GM12878 (cell line): ENCODE data around the gene ACTMAP. TPM values are rescaled to one million over a fixed set of nuclear protein-coding genes. Genes with fewer than 3 reads are reported as not detected.

Experiments
- ATAC-seq: fragments of 200-7000 bp; cut with Tn5 transposase; 3 replicates; pipeline ENCODE4 v1.9.1; 2020; ENCODE audit warnings: mild to moderate bottlenecking, moderate library complexity
- BruUV-seq: library from RNA; stranded (reverse); fragments of 400-500 nt; replicated peaks from 2 replicates; lab custom pipeline; 2021; lab: Mats Ljungman, UMichigan
- CTCF ChIA-PET: fragments of 300-600 bp; sonication (Branson Sonifier 250); formaldehyde crosslinking; extraction: SDS; loops from one replicate; lab custom pipeline; 2021; ENCODE audit warnings: inconsistent platforms; lab: Yijun Ruan, JAX
- POLR2A ChIA-PET: fragments of 350-600 bp; formaldehyde crosslinking; extraction: SDS; loops from one replicate; lab custom pipeline; 2021; ENCODE audit warnings: inconsistent platforms; lab: Charles Lee
- RAD21 ChIA-PET: fragments of 300-600 bp; sonication (Branson Sonifier 250); formaldehyde crosslinking; loops from one replicate; lab custom pipeline; 2023; ENCODE audit warnings: antibody characterized with exemption; ENCODE audit not compliant: unreplicated experiment; lab: Charles Lee
- SMC1A ChIA-PET: fragments of 300-600 bp; sonication (Branson Sonifier 250); formaldehyde crosslinking; loops from one replicate; lab custom pipeline; 2023; ENCODE audit not compliant: unreplicated experiment, uncharacterized antibody; lab: Charles Lee
- DNase-seq: peaks from one replicate; pipeline ENCODE4 v3.0.0-alpha.2; 2011; ENCODE audit warnings: low read depth, low spot score
- FAIRE-seq: peaks from 3 replicates; lab custom pipeline; 2011; peaks lifted over from hg19 to GRCh38; lab: Jason Lieb, UNC
- H2AFZ ChIP-seq: 2 replicates; pipeline ENCODE4 v1.6.0; 2011; ENCODE audit warnings: low read depth, low read length, control low read depth; ENCODE audit not compliant: control insufficient read depth
- H3K27ac ChIP-seq: 2 replicates; pipeline ENCODE4 v1.5.1; 2011; ENCODE audit warnings: control low read depth; ENCODE audit not compliant: control insufficient read depth, insufficient read depth
- H3K27me3 ChIP-seq, 2 experiments: replicated peaks in 1 of 2; 2 replicates each; pipeline versions ENCODE4 v1.6.0 to v1.6.1; 2011; ENCODE audit warnings: low read length in 1 of 2; ENCODE audit not compliant: control insufficient read depth in 2 of 2, insufficient read depth in 2 of 2
- H3K36me3 ChIP-seq, 2 experiments: 2 replicates each; pipeline ENCODE4 v1.5.1; 2011; ENCODE audit warnings: low read length in 1 of 2; ENCODE audit not compliant: control insufficient read depth in 2 of 2, insufficient read depth in 2 of 2
- H3K4me1 ChIP-seq: 2 replicates; pipeline ENCODE4 v1.6.1; 2011; ENCODE audit warnings: mild to moderate bottlenecking, low read length, moderate library complexity, mixed read lengths; ENCODE audit not compliant: control insufficient read depth, insufficient read depth
- H3K4me2 ChIP-seq: 2 replicates; pipeline ENCODE4 v1.6.0; 2011; ENCODE audit warnings: control low read depth; ENCODE audit not compliant: control insufficient read depth, insufficient read depth
- H3K4me3 ChIP-seq: fragments of 200-600 bp; sonication (generic); 2 replicates; pipeline ENCODE4 v1.5.1; 2016
- H3K79me2 ChIP-seq: 2 replicates; pipeline ENCODE4 v1.6.0; 2011; ENCODE audit warnings: low read length; ENCODE audit not compliant: control insufficient read depth, insufficient read depth
- H3K9ac ChIP-seq: 2 replicates; pipeline ENCODE4 v1.8.0; 2011; ENCODE audit warnings: low read length, control low read depth, mixed read lengths; ENCODE audit not compliant: control insufficient read depth, insufficient read depth
- H3K9me3 ChIP-seq: replicated peaks from 3 replicates; pipeline ENCODE4 v1.5.1; 2011; ENCODE audit warnings: mild to moderate bottlenecking, low read length; ENCODE audit not compliant: control insufficient read depth, insufficient read depth
- H4K20me1 ChIP-seq: 2 replicates; pipeline ENCODE4 v1.6.0; 2011; ENCODE audit not compliant: control insufficient read depth, insufficient read depth
- BCL11A ChIP-seq: IDR thresholded peaks from 2 replicates; pipeline ENCODE4 v1.6.1; 2011; ENCODE audit warnings: low read depth, low read length
- CREB1 ChIP-seq: IDR thresholded peaks from 2 replicates; pipeline ENCODE4 v1.6.1; 2012; ENCODE audit warnings: low read depth, mild to moderate bottlenecking, inconsistent platforms
- DPF2 ChIP-seq: fragments of 450-650 bp; IDR thresholded peaks from 2 replicates; pipeline ENCODE4 v1.6.1; 2017; ENCODE audit warnings: mild to moderate bottlenecking
- GATAD2B ChIP-seq: fragments of 450-650 bp; conservative IDR thresholded peaks from 2 replicates; pipeline ENCODE4 v1.6.1; 2017; ENCODE audit warnings: low read depth, mild to moderate bottlenecking, moderate library complexity
- HDAC2 ChIP-seq: fragments of 200-600 bp; sonication (generic); IDR thresholded peaks from 2 replicates; pipeline ENCODE4 v1.6.1; 2017
- IKZF2 ChIP-seq, 2 experiments: fragments of 450-650 bp; IDR thresholded peaks; 2 replicates each; pipeline ENCODE4 v1.6.1; 2017; ENCODE audit warnings: mild to moderate bottlenecking in 2 of 2, moderate library complexity in 2 of 2
- NRF1 ChIP-seq: conservative IDR thresholded peaks from 2 replicates; pipeline ENCODE4 v1.6.1; 2011; ENCODE audit warnings: mild to moderate bottlenecking, low read depth, low read length, improper control_type of control experiment
- PAX5 ChIP-seq: IDR thresholded peaks from 2 replicates; pipeline ENCODE4 v1.6.1; 2011; ENCODE audit warnings: low read depth, low read length, borderline replicate concordance
- POLR2AphosphoS5 ChIP-seq: IDR thresholded peaks from 2 replicates; pipeline ENCODE4 v1.6.1; 2011; ENCODE audit warnings: mild to moderate bottlenecking, low read length, inconsistent platforms
- SPI1 ChIP-seq: IDR thresholded peaks from 2 replicates; pipeline ENCODE4 v1.6.1; 2011; ENCODE audit warnings: low read depth, mild to moderate bottlenecking, low read length, moderate library complexity, borderline replicate concordance; ENCODE audit not compliant: insufficient read depth
- ZBED1 ChIP-seq: IDR thresholded peaks from 2 replicates; pipeline ENCODE4 v1.6.1; 2016; ENCODE audit warnings: borderline replicate concordance
- ZNF384 ChIP-seq: IDR thresholded peaks from 2 replicates; pipeline ENCODE4 v1.6.1; 2012; ENCODE audit warnings: low read depth, mild to moderate bottlenecking, low read length, improper control_type of control experiment, borderline replicate concordance
- ZNF622 ChIP-seq: fragments of 450-650 bp; IDR thresholded peaks from 2 replicates; pipeline ENCODE4 v1.6.1; 2017; ENCODE audit warnings: mild to moderate bottlenecking, inconsistent platforms
- WGBS: methylation state at CpG from one replicate; pipeline ENCODE4 v1.1.6; 2016; ENCODE audit warnings: low lambda C conversion rate; ENCODE audit not compliant: insufficient replicate concordance, insufficient coverage; ENCODE audit errors: missing lambda C conversion rate; 5-methylcytosine and 5-hydroxymethylcytosine counted together
- in situ Hi-C: fragments of 300-500 bp; cut with MboI; formaldehyde crosslinking; loops from 9 replicates; pipeline ENCODE4 v1.14.3; 2018; ENCODE audit warnings: mixed read lengths
- intact Hi-C: fragments of 100-400 bp; cut with micrococcal nuclease; formaldehyde crosslinking; loops from one replicate; pipeline ENCODE4 v1.14.2; 2022; ENCODE audit not compliant: unreplicated experiment
- polyA plus RNA-seq, 11 experiments: library from polyadenylated mRNA; depleted of rRNA in 4 of 11; unstranded in 6 of 11; stranded (reverse) in 5 of 11; fragments of >200 nt; fragmentation: Nextera tagmentation in 4 of 11; fragmentation: Illumina TruSeq in 1 of 11; extraction: Ambion mirVana in 4 of 11; extraction: Trizol in 1 of 11; gene quantifications; 1 replicate in 1 of 11; 2 replicates in 10 of 11; pipeline versions ENCODE4 v1.2.1 to v1.2.3, GENCODE V29; 2011 to 2016; ENCODE audit warnings: inconsistent platforms in 2 of 11, missing spikeins in 2 of 11, low read depth in 1 of 11
- total RNA-seq, 4 experiments: library from RNA; depleted of rRNA in 3 of 4; stranded (reverse); fragments of >200 nt in 3 of 4; fragmentation: Illumina TruSeq in 1 of 4; extraction: Trizol in 1 of 4; gene quantifications; 2 replicates each; pipeline versions ENCODE4 v1.2.1 to v1.2.3, GENCODE V29; 2013 to 2021
- TF ChIP-seq, protein P1 (sequence below): IDR thresholded peaks from 2 replicates; pipeline ENCODE4 v1.6.1; 2012; ENCODE audit warnings: low read depth, low read length, improper control_type of control experiment
- TF ChIP-seq, protein P2 (sequence below): fragments of 150-350 bp; IDR thresholded peaks from 2 replicates; pipeline ENCODE4 v1.6.1; 2014; ENCODE audit warnings: mild to moderate bottlenecking, low read depth, low read length

The ACTMAP gene
- total and polyA plus RNA-seq, 10 of the 15 experiments (the other 5 are each of a cell fraction or from before 2014, with no cell fraction given) = 3.0 to 26.2 (median 11.1) TPM

DNA sequence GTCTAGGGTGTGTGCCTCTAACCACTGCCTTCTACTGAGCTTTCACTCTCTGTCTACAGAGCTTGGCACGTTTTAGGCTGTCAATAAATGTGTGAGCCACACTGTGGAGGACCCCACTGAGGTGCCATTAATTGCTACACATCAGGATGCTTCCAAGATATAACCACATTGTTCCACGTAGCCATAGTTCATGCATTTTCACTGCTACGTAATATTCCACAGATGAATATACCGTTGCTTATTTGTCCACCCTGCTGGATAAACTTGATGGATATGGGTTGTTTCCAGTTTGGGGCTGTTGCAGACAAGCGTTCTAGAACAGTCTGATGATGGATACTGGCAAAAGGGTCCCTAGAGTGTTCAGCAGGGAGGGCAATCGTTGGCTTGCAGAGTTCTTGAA, 48.5 kb downstream of the ACTMAP start (continued):
- TF ChIP-seq SPI1 = no peak

DNA sequence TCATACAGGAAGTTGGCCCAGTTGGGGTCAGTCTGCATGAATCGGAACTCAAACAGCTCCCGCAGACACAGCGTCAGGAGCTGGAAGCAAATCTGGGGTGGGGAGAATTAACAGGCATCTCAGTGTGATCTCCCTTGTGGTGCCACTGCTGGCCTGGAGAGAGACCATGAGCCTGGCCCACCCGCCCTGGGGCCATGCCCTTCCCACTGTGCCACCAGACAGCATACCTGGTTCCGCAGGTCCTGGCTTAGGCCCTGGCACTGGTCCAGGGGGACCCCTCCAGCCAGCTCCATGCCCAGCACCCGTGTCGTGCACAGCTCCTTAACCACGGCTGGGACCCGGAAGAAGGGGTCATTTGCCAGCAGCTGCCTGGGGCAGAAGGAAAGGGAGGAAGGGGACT, 50.2 kb downstream of the ACTMAP start:
- Histone ChIP-seq H3K79me2 (no peaks in the 10 kb centered on the region), H3K4me3 (no peak overlapping the region), H3K4me1 (no peaks in the 10 kb centered on the region), H3K36me3 (peaks cover 3 to 5% of the 10 kb centered on the region in 2 experiments), H3K9me3 (no peaks in the 10 kb centered on the region), H4K20me1 (no peaks in the 10 kb centered on the region), H3K9ac (no peak overlapping the region), H3K4me2 (no peak overlapping the region), H2AFZ (no peak overlapping the region), H3K27me3 (no peaks in the 10 kb centered on the region), H3K27ac (no peak overlapping the region)
- FAIRE-seq = no peak
- no peak for DNase-seq
- ATAC-seq = no peak
- RAD21 ChIA-PET = interaction anchor here (0.8 to 1.1 kb wide), 2 partner anchors 35 to 120 kb away, joined by 3 read pairs; no protein-coding TSS in a partner anchor
- intact Hi-C loops (no loop called here), in situ Hi-C loops (no loop called here)
- SMC1A ChIA-PET = interaction anchor here (1.4 kb wide), 1 partner anchor 37 kb away, joined by 3 read pairs; no protein-coding TSS in a partner anchor
- POLR2A ChIA-PET = no interaction called here
- no TSS peak for BruUV-seq
- CTCF ChIA-PET = interaction anchor here (0.8 to 1.0 kb wide), 2 partner anchors 119 to 120 kb away, joined by 3 read pairs; no protein-coding TSS in a partner anchor
- WGBS = 94% methylated on average over 9 of the region's 9 CpGs
- TF ChIP-seq ZNF622 = no peak
- TF ChIP-seq NRF1 = no peak

DNA sequence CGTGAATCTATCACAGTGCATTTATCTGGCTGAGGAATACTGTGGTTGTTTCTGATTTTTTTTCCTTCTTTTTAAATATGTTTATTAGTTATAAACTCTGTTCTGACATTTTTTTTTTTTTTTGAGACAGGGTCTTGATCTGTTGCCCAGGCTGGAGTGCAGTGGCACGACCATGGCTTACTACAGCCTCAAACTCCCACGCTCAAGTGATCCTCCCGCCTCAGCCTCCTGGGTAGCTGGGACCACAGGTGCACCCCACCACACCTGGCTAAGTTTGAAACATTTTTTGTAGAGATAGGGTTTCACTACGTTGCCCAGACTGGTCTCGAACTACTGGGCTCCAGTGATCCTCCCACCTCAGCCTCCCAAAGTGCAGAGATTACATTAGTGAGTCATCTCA, 53.3 kb downstream of the ACTMAP start:
- no peaks in the 10 kb centered on the region for H3K27me3 ChIP-seq
- 98% methylated on average over 6 of the region's 6 CpGs for WGBS
- H3K79me2 ChIP-seq = no peaks in the 10 kb centered on the region
- no peak overlapping the region for H3K9ac ChIP-seq
- H3K4me2 ChIP-seq = no peak overlapping the region
- peaks cover 2 to 3% of the 10 kb centered on the region in 2 experiments; a peak in 3 of 4 replicates for H3K36me3 ChIP-seq
- no peak overlapping the region for H2AFZ ChIP-seq
- no TSS peak for BruUV-seq
- no peaks in the 10 kb centered on the region for H4K20me1 ChIP-seq
- H3K4me3 ChIP-seq = no peak overlapping the region
- intact Hi-C loops = no loop called here
- in situ Hi-C loops = no loop called here
- DNase-seq = no peak
- POLR2A ChIA-PET = interaction anchor here (0.7 kb wide), 1 partner anchor 42 kb away, joined by 4 read pairs; no protein-coding TSS in a partner anchor
- CTCF ChIA-PET = no interaction called here
- RAD21 ChIA-PET = no interaction called here
- no peak for ATAC-seq
- FAIRE-seq = no peak
- SMC1A ChIA-PET = interaction anchor here (1.4 kb wide), 1 partner anchor 81 kb away, joined by 4 read pairs; the partner anchor contains the start of gene RAB4B
- no peak overlapping the region for H3K27ac ChIP-seq
- H3K9me3 ChIP-seq = no peaks in the 10 kb centered on the region
- H3K4me1 ChIP-seq = no peaks in the 10 kb centered on the region
- TF ChIP-seq DPF2 (no peak), HDAC2 (no peak), ZNF384 (no peak), CREB1 (no peak), POLR2AphosphoS5 (no peak), PAX5 (no peak), NRF1 (no peak), BCL11A (no peak), GATAD2B (no peak), IKZF2 (IDR thresholded peaks at IDR 0.05) (no peak), ZBED1 (no peak)
- TF ChIP-seq, protein P1, sequence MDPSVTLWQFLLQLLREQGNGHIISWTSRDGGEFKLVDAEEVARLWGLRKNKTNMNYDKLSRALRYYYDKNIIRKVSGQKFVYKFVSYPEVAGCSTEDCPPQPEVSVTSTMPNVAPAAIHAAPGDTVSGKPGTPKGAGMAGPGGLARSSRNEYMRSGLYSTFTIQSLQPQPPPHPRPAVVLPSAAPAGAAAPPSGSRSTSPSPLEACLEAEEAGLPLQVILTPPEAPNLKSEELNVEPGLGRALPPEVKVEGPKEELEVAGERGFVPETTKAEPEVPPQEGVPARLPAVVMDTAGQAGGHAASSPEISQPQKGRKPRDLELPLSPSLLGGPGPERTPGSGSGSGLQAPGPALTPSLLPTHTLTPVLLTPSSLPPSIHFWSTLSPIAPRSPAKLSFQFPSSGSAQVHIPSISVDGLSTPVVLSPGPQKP = no peak
- TF ChIP-seq, protein P2, sequence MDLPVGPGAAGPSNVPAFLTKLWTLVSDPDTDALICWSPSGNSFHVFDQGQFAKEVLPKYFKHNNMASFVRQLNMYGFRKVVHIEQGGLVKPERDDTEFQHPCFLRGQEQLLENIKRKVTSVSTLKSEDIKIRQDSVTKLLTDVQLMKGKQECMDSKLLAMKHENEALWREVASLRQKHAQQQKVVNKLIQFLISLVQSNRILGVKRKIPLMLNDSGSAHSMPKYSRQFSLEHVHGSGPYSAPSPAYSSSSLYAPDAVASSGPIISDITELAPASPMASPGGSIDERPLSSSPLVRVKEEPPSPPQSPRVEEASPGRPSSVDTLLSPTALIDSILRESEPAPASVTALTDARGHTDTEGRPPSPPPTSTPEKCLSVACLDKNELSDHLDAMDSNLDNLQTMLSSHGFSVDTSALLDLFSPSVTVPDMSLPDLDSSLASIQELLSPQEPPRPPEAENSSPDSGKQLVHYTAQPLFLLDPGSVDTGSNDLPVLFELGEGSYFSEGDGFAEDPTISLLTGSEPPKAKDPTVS = no peak
